ENCODE results near the gene AMOTL1. TPM values are rescaled to one million over a fixed set of nuclear protein-coding genes. Genes with fewer than 3 reads are reported as not detected.

AMOTL1 gene
- total and polyA plus RNA-seq, 4 donors = 7.4 to 68.5 (median 27.3) TPM

- DNase-seq (no peak), ATAC-seq (ENCODE audit: insufficient read depth, low FRiP score) (no peak)
- Histone ChIP-seq H3K9me3 (ENCODE audit: control insufficient read depth in 4 of 4, insufficient read depth in 3 of 4, low read length in 3 of 4) (no peaks in the 10 kb centered on the region), H3K36me3 (ENCODE audit: control insufficient read depth in 4 of 4, insufficient read depth in 4 of 4, low read length in 4 of 4) (no peaks in the 10 kb centered on the region), H3K4me3 (no peak overlapping the region), H3K27ac (ENCODE audit: low read depth in 1 of 2, low read length in 1 of 2) (peak overlapping the region; percentile 4 to 27), H3K9ac (ENCODE audit: insufficient read depth in 1 of 2, low read length in 2 of 2) (no peak overlapping the region), H3K27me3 (ENCODE audit: control insufficient read depth in 3 of 3, insufficient read depth in 3 of 3, low read length in 2 of 3) (no peaks in the 10 kb centered on the region), H3K4me1 (ENCODE audit: control insufficient read depth in 5 of 5, insufficient read depth in 5 of 5, low read length in 5 of 5) (peaks cover 0 to 8% (median 0%) of the 10 kb centered on the region in 5 donors)
- 59 to 66% methylated on average over 10 of the region's 10 CpGs for WGBS, 2 donors
- no peak for TF ChIP-seq CTCF (IDR thresholded peaks at IDR 0.05; ENCODE audit: control extremely low read depth, extremely low read depth)
Measured at GRCh38 chr11:94750319-94751217, 17.6 kb upstream of the AMOTL1 start.

- no peak for TF ChIP-seq CTCF (IDR thresholded peaks at IDR 0.05; ENCODE audit: control extremely low read depth, extremely low read depth)
- H3K36me3 ChIP-seq (ENCODE audit: control insufficient read depth in 4 of 4, insufficient read depth in 4 of 4, low read length in 4 of 4) = no peaks in the 10 kb centered on the region
- no peaks in the 10 kb centered on the region for H3K9me3 ChIP-seq (ENCODE audit: control insufficient read depth in 4 of 4, insufficient read depth in 3 of 4, low read length in 3 of 4)
- DNase-seq (no peak), ATAC-seq (ENCODE audit: insufficient read depth, low FRiP score) (no peak)
- H3K27ac ChIP-seq (ENCODE audit: low read depth in 1 of 2, low read length in 1 of 2) = no peak overlapping the region
- no peak overlapping the region for H3K9ac ChIP-seq (ENCODE audit: insufficient read depth in 1 of 2, low read length in 2 of 2)
- no peak overlapping the region for H3K4me3 ChIP-seq
- WGBS, 2 donors = 76 to 78% methylated on average over 5 of the region's 5 CpGs
- no peaks in the 10 kb centered on the region for H3K27me3 ChIP-seq (ENCODE audit: control insufficient read depth in 3 of 3, insufficient read depth in 3 of 3, low read length in 2 of 3)
- H3K4me1 ChIP-seq (ENCODE audit: control insufficient read depth in 5 of 5, insufficient read depth in 5 of 5, low read length in 5 of 5) = peaks cover 0 to 8% (median 0%) of the 10 kb centered on the region in 5 donors
Measured at GRCh38 chr11:94751218-94751609, 16.9 kb upstream of the AMOTL1 start.

- no peaks in the 10 kb centered on the region for H3K36me3 ChIP-seq (ENCODE audit: control insufficient read depth in 4 of 4, insufficient read depth in 4 of 4, low read length in 4 of 4)
- no peak overlapping the region for H3K4me3 ChIP-seq
- H3K27ac ChIP-seq (ENCODE audit: low read depth in 1 of 2, low read length in 1 of 2) = no peak overlapping the region
- no peaks in the 10 kb centered on the region for H3K9me3 ChIP-seq (ENCODE audit: control insufficient read depth in 4 of 4, insufficient read depth in 3 of 4, low read length in 3 of 4)
- peaks cover 0 to 8% (median 0%) of the 10 kb centered on the region in 5 donors for H3K4me1 ChIP-seq (ENCODE audit: control insufficient read depth in 5 of 5, insufficient read depth in 5 of 5, low read length in 5 of 5)
- no peak overlapping the region for H3K9ac ChIP-seq (ENCODE audit: insufficient read depth in 1 of 2, low read length in 2 of 2)
- 75 to 83% methylated on average over 5 of the region's 5 CpGs for WGBS, 2 donors
- no peak for TF ChIP-seq CTCF (IDR thresholded peaks at IDR 0.05; ENCODE audit: control extremely low read depth, extremely low read depth)
- ATAC-seq (ENCODE audit: insufficient read depth, low FRiP score) (no peak), DNase-seq (no peak)
- H3K27me3 ChIP-seq (ENCODE audit: control insufficient read depth in 3 of 3, insufficient read depth in 3 of 3, low read length in 2 of 3) = no peaks in the 10 kb centered on the region
Measured at GRCh38 chr11:94751786-94752185, 16.4 kb upstream of the AMOTL1 start.
